ENCODE measurements around the gene CDH23. TPM values are rescaled to one million over a fixed set of nuclear protein-coding genes. Genes with fewer than 3 reads are reported as not detected.

Gene CDH23
- total RNA-seq, 1 experiment from 2014 or later = 7.8 TPM

DNA sequence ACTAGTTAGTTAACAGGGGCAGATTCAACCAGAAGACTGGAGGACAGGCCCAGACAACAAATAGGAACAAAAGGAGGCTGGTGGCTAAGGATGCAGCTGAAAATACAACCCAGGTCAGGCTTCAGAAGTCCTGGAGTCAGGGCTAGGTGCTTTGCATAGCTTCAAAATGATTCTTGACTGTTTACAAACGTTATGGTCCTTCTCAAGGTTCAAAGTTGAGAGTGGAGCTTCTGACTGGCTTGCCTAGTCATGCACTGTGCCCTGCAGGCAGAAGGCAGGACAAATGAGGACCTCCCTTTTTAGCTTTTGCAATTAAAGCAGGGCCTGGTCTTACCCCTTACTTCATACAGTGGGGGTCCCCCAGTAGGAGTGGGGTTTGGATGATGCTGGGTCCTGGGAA is 4.4 kb upstream of the CDH23 start:
- no peaks in the 10 kb centered on the region for H3K79me2 ChIP-seq (ENCODE audit: low read depth)
- no peak overlapping the region for H2AFZ ChIP-seq
- no peak for TF ChIP-seq EZH2 (IDR thresholded peaks at IDR 0.05; ENCODE audit: low read depth)
- TF ChIP-seq, protein P1, sequence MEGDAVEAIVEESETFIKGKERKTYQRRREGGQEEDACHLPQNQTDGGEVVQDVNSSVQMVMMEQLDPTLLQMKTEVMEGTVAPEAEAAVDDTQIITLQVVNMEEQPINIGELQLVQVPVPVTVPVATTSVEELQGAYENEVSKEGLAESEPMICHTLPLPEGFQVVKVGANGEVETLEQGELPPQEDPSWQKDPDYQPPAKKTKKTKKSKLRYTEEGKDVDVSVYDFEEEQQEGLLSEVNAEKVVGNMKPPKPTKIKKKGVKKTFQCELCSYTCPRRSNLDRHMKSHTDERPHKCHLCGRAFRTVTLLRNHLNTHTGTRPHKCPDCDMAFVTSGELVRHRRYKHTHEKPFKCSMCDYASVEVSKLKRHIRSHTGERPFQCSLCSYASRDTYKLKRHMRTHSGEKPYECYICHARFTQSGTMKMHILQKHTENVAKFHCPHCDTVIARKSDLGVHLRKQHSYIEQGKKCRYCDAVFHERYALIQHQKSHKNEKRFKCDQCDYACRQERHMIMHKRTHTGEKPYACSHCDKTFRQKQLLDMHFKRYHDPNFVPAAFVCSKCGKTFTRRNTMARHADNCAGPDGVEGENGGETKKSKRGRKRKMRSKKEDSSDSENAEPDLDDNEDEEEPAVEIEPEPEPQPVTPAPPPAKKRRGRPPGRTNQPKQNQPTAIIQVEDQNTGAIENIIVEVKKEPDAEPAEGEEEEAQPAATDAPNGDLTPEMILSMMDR (conservative IDR thresholded peaks at IDR 0.05) = no peak
- H3K36me3 ChIP-seq (ENCODE audit: low read depth) = no peaks in the 10 kb centered on the region
- no peak overlapping the region for H3K4me3 ChIP-seq
- H3K9me3 ChIP-seq (ENCODE audit: insufficient read depth, low read depth) = no peaks in the 10 kb centered on the region
- H3K27ac ChIP-seq = peak overlapping the region; percentile 69
- H3F3A ChIP-seq (ENCODE audit: insufficient read depth, low read depth) = peaks cover 32% of the 10 kb centered on the region; the same call in 1 of the 2 replicates
- H3K4me1 ChIP-seq (replicated peaks; ENCODE audit: insufficient read depth) = peaks cover 37% of the 10 kb centered on the region
- no peaks in the 10 kb centered on the region for H4K20me1 ChIP-seq (ENCODE audit: insufficient read depth)
- POLR2A ChIA-PET (ENCODE audit: unreplicated experiment) = no interaction called here
- peaks cover 1% of the 10 kb centered on the region; the same call in 1 of the 2 replicates for H3K27me3 ChIP-seq (ENCODE audit: insufficient read depth, low read depth)
- CTCF ChIA-PET = interaction anchor here (0.6 kb wide), 1 partner anchor 90 kb away, joined by 3 read pairs; no protein-coding TSS in a partner anchor
- peak overlapping the region; percentile 48 for H3K4me2 ChIP-seq
- H3K9me2 ChIP-seq (ENCODE audit: insufficient read depth) = no peaks in the 10 kb centered on the region
- BruUV-seq (replicated peaks) = no TSS peak
- intact Hi-C loops (cut with micrococcal nuclease; ENCODE audit: unreplicated experiment) = loop anchor here (10.0 kb wide), 1 partner anchor 653 kb away; no protein-coding TSS in a partner anchor
- DNase-seq = no peak

DNA sequence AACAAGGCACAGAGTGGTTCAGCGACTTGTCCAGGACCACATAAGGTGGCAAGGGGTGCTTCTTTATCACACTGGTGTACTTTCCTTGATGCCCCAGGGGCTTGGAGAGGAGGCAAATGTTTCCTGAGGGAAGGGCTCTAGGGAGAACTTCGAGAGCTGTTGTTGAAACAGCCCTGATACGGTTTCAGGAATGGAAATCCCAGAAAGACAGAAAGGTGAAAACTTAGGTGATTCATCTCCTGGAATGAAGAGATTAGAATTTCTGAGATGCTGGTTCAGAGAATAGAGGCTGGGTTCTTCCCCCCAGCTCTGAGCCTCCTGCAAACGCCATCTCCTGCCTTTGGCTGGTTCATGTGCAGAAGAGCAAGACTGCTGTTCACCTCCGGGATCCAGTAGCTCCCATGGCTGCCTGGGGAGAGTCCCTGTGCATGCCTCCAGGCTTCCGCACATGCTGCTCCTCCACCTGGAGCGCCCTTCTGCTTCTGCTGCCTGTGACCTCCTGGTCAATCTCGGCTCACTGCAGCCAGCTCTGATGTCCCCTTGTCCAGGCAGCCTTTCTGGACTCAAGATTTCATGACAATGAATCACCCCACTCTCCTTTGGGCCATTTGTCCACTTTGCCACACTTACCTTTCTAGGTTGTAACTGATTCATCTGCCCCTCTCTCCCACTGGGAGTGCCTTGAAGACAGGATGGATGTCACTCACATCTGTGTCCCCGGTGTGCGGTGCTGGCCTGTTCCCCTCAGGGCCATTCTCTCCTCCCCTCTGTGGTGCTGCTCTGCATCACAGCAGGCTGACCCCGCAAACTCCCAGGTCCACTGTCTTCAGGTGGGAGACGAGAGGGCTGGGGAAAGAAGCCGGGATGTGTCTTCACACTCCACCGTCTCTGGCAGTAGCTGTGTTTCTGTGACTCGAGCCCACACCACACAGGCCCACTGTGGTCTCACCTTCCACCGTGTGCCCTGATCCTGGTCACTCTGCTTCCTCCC is 3.6 kb upstream of the CDH23 start:
- TF ChIP-seq, protein P1 (conservative IDR thresholded peaks at IDR 0.05) = no peak
- TF ChIP-seq EZH2 (IDR thresholded peaks at IDR 0.05; ENCODE audit: low read depth) = no peak
- Histone ChIP-seq H3K27me3 (ENCODE audit: insufficient read depth, low read depth) (peaks cover 8% of the 10 kb centered on the region; the same call in 1 of the 2 replicates), H3F3A (ENCODE audit: insufficient read depth, low read depth) (peaks cover 32% of the 10 kb centered on the region; the same call in 1 of the 2 replicates), H3K79me2 (ENCODE audit: low read depth) (no peaks in the 10 kb centered on the region), H3K4me3 (no peak overlapping the region), H3K4me1 (replicated peaks; ENCODE audit: insufficient read depth) (peaks cover 41% of the 10 kb centered on the region), H3K9me2 (ENCODE audit: insufficient read depth) (no peaks in the 10 kb centered on the region), H3K9me3 (ENCODE audit: insufficient read depth, low read depth) (no peaks in the 10 kb centered on the region), H3K27ac (peak overlapping the region; percentile 69), H2AFZ (no peak overlapping the region), H3K4me2 (peak overlapping the region; percentile 48), H4K20me1 (ENCODE audit: insufficient read depth) (no peaks in the 10 kb centered on the region), H3K36me3 (ENCODE audit: low read depth) (no peaks in the 10 kb centered on the region)
- DNase-seq = peak in 1 of 2 experiments; percentile 81
- POLR2A ChIA-PET (ENCODE audit: unreplicated experiment) = no interaction called here
- intact Hi-C loops (cut with micrococcal nuclease; ENCODE audit: unreplicated experiment) = loop anchor here (10.0 kb wide), 1 partner anchor 652 kb away; no protein-coding TSS in a partner anchor
- CTCF ChIA-PET = no interaction called here
- BruUV-seq (replicated peaks) = no TSS peak

DNA sequence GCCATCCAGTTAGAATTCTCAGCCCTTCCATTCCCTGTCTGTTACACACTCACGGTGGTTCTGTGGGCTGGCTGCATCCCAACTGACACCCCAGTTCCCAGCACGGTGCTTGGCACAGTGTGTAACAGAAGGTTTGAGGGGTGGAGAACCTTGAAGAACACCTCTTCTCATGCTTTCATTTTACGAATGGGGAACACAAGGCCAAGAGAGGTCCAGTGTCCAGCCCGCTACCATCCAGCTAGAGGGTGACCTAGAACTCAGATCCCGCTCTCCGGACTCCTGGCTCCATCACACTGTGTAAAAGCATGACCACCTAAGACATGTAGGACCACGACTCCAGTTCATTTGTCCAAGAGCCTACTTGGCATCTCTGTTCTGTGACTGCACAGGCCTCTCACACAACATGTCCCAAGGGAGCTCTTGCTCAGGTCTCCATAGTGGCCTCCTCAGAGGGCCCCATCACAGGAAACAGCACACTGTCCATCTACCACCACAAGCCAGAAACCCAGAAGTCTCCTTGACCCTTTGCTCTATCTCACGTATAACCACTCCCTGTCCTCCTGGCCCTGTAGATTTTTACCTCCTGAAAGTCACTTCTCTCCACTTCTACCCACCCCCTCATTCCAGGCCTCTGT is 2.8 kb upstream of the CDH23 start:
- Histone ChIP-seq H3K27me3 (ENCODE audit: insufficient read depth, low read depth) (peaks cover 8% of the 10 kb centered on the region; the same call in 1 of the 2 replicates), H3K9me3 (ENCODE audit: insufficient read depth, low read depth) (no peaks in the 10 kb centered on the region), H3F3A (ENCODE audit: insufficient read depth, low read depth) (peaks cover 32% of the 10 kb centered on the region; the same call in 1 of the 2 replicates), H3K27ac (peak overlapping the region; percentile 69; the same call in 1 of the 2 replicates), H3K9me2 (ENCODE audit: insufficient read depth) (no peaks in the 10 kb centered on the region), H4K20me1 (ENCODE audit: insufficient read depth) (no peaks in the 10 kb centered on the region), H3K36me3 (ENCODE audit: low read depth) (no peaks in the 10 kb centered on the region), H3K79me2 (ENCODE audit: low read depth) (no peaks in the 10 kb centered on the region), H2AFZ (no peak overlapping the region), H3K4me2 (peak overlapping the region; percentile 48), H3K4me3 (no peak overlapping the region), H3K4me1 (replicated peaks; ENCODE audit: insufficient read depth) (peaks cover 42% of the 10 kb centered on the region)
- intact Hi-C loops (cut with micrococcal nuclease; ENCODE audit: unreplicated experiment) = loop anchor here (10.0 kb wide), 1 partner anchor 651 kb away; no protein-coding TSS in a partner anchor
- ChIA-PET POLR2A (ENCODE audit: unreplicated experiment) (no interaction called here), CTCF (no interaction called here)
- DNase-seq = no peak
- BruUV-seq (replicated peaks) = no TSS peak
- TF ChIP-seq, protein P1 (conservative IDR thresholded peaks at IDR 0.05) = no peak
- no peak for TF ChIP-seq EZH2 (IDR thresholded peaks at IDR 0.05; ENCODE audit: low read depth)
